ENCODE measurements around the gene RIPK4.

- TF ChIP-seq CTCF (IDR thresholded peaks at IDR 0.05) (no peak), POLR2AphosphoS5 (IDR thresholded peaks at IDR 0.05; ENCODE audit: low read depth, low read length) (no peak), TCF7L2 (IDR thresholded peaks at IDR 0.05; ENCODE audit: low read depth, low read length) (no peak)
- TF ChIP-seq, protein P1, sequence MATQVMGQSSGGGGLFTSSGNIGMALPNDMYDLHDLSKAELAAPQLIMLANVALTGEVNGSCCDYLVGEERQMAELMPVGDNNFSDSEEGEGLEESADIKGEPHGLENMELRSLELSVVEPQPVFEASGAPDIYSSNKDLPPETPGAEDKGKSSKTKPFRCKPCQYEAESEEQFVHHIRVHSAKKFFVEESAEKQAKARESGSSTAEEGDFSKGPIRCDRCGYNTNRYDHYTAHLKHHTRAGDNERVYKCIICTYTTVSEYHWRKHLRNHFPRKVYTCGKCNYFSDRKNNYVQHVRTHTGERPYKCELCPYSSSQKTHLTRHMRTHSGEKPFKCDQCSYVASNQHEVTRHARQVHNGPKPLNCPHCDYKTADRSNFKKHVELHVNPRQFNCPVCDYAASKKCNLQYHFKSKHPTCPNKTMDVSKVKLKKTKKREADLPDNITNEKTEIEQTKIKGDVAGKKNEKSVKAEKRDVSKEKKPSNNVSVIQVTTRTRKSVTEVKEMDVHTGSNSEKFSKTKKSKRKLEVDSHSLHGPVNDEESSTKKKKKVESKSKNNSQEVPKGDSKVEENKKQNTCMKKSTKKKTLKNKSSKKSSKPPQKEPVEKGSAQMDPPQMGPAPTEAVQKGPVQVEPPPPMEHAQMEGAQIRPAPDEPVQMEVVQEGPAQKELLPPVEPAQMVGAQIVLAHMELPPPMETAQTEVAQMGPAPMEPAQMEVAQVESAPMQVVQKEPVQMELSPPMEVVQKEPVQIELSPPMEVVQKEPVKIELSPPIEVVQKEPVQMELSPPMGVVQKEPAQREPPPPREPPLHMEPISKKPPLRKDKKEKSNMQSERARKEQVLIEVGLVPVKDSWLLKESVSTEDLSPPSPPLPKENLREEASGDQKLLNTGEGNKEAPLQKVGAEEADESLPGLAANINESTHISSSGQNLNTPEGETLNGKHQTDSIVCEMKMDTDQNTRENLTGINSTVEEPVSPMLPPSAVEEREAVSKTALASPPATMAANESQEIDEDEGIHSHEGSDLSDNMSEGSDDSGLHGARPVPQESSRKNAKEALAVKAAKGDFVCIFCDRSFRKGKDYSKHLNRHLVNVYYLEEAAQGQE (IDR thresholded peaks at IDR 0.05; ENCODE audit: insufficient read depth in 1 of 2, low read depth in 2 of 2, low read length in 1 of 2): no peak
Observed at GRCh38 chr21:41804381-41804780, 37.5 kb upstream of the RIPK4 start.

Data from Panc1 (cell line).